GM21528 (cell line): Measurements from ENCODE around the gene CDH4.

ENCODE experiments used
- ATAC-seq: cut with Tn5 transposase; IDR thresholded peaks from one replicate; pipeline ENCODE4 v1.9.1; 2021; ENCODE audit warnings: mild to moderate bottlenecking, moderate library complexity; ENCODE audit not compliant: unreplicated experiment, low FRiP score

Gene CDH4

GRCh38 chr20:61505508-61505907 lies 253.4 kb downstream of the CDH4 start:
- no peak for ATAC-seq

- ATAC-seq, result no peak
Observed at GRCh38 chr20:61507778-61508177, 255.7 kb downstream of the CDH4 start.

GRCh38 chr20:61508301-61509096 lies 256.4 kb downstream of the CDH4 start:
- ATAC-seq, result no peak

GRCh38 chr20:61510778-61511330 lies 258.8 kb downstream of the CDH4 start:
- no peak for ATAC-seq

- no peak for ATAC-seq
Observed at GRCh38 chr20:61512475-61512874, 260.4 kb downstream of the CDH4 start.

GRCh38 chr20:61513124-61514017 lies 261.3 kb downstream of the CDH4 start:
- no peak for ATAC-seq

- no peak for ATAC-seq
Observed at GRCh38 chr20:61514018-61514365, 261.9 kb downstream of the CDH4 start.

- ATAC-seq, result no peak
Observed at GRCh38 chr20:61514396-61514795, 262.3 kb downstream of the CDH4 start.

GRCh38 chr20:61514805-61515505 lies 262.9 kb downstream of the CDH4 start:
- ATAC-seq, result no peak

- no peak for ATAC-seq
Observed at GRCh38 chr20:61515922-61516321, 263.9 kb downstream of the CDH4 start.

- no peak for ATAC-seq
Observed at GRCh38 chr20:61516346-61517208, 264.5 kb downstream of the CDH4 start.

- no peak for ATAC-seq
Observed at GRCh38 chr20:61517419-61517818, 265.4 kb downstream of the CDH4 start.

GRCh38 chr20:61518424-61518951 lies 266.4 kb downstream of the CDH4 start:
- no peak for ATAC-seq

- ATAC-seq, result no peak
Observed at GRCh38 chr20:61519488-61519887, 267.4 kb downstream of the CDH4 start.

- ATAC-seq, result no peak
Observed at GRCh38 chr20:61520076-61520892, 268.2 kb downstream of the CDH4 start.

GRCh38 chr20:61520893-61521460 lies 268.9 kb downstream of the CDH4 start:
- no peak for ATAC-seq

- ATAC-seq, result no peak
Observed at GRCh38 chr20:61521687-61522420, 269.8 kb downstream of the CDH4 start.
